Mucosa of descending colon (tissue), 3 donors: ENCODE measurements around the gene GLCE. TPM values are rescaled to one million over a fixed set of nuclear protein-coding genes. Genes with fewer than 3 reads are reported as not detected.

Source experiments
- ATAC-seq: fragments of 200-7000 bp; cut with Tn5 transposase; one replicate; pipeline ENCODE4 v1.9.1; 2020; ENCODE audit warnings: mild to moderate bottlenecking, moderate library complexity
- DNase-seq, 3 donors: peaks; one replicate each; pipeline ENCODE4 v3.0.0-alpha.2; 2020
- H3K36me3 ChIP-seq: fragments of 200-600 bp; one replicate; pipeline ENCODE4 v1.8.0; 2021; ENCODE audit warnings: low read depth, mild to moderate bottlenecking
- H3K4me1 ChIP-seq: fragments of 200-600 bp; one replicate; pipeline ENCODE4 v1.8.0; 2021; ENCODE audit warnings: low read depth, mild to moderate bottlenecking
- H3K4me3 ChIP-seq: fragments of 200-600 bp; one replicate; pipeline ENCODE4 v1.8.0; 2021; ENCODE audit warnings: mild to moderate bottlenecking
- H3K9me3 ChIP-seq: fragments of 200-600 bp; one replicate; pipeline ENCODE4 v1.8.0; 2021; ENCODE audit warnings: mild to moderate bottlenecking
- intact Hi-C, 2 donors: fragments of 100-400 bp; cut with DNase I in 1 of 2; cut with micrococcal nuclease in 1 of 2; formaldehyde crosslinking; loops; one replicate each; pipeline versions ENCODE4 v1.11.0 to v1.11.1; 2022; cut with DNase I, micrococcal nuclease
- total RNA-seq, 3 donors: library from RNA; stranded (reverse); fragmentation: NEBNext Ultra II Directional in 2 of 3; extraction: Animal tissue kit (Norgen Biotek cat#: 25700) in 2 of 3; gene quantifications; one replicate each; pipeline versions ENCODE4 v1.2.1 to v1.2.4, GENCODE V29; 2021 to 2023
- TF ChIP-seq, protein P1 (sequence below): fragments of 200-600 bp; IDR thresholded peaks from one replicate; pipeline ENCODE4 v1.8.0; 2022; ENCODE audit warnings: antibody characterized with exemption, mild to moderate bottlenecking
- donor health status: DM: no; HTN: no; CAD: no; lungs with moderate emphysema.
- donor health status: DM: no; HTN: no; CAD: no.
- donor health status: DM: no; HTN: yes; CAD: no.

Gene GLCE
- total RNA-seq, 3 donors from 2014 or later = 17.7 to 36.4 (median 32.3) TPM

DNA sequence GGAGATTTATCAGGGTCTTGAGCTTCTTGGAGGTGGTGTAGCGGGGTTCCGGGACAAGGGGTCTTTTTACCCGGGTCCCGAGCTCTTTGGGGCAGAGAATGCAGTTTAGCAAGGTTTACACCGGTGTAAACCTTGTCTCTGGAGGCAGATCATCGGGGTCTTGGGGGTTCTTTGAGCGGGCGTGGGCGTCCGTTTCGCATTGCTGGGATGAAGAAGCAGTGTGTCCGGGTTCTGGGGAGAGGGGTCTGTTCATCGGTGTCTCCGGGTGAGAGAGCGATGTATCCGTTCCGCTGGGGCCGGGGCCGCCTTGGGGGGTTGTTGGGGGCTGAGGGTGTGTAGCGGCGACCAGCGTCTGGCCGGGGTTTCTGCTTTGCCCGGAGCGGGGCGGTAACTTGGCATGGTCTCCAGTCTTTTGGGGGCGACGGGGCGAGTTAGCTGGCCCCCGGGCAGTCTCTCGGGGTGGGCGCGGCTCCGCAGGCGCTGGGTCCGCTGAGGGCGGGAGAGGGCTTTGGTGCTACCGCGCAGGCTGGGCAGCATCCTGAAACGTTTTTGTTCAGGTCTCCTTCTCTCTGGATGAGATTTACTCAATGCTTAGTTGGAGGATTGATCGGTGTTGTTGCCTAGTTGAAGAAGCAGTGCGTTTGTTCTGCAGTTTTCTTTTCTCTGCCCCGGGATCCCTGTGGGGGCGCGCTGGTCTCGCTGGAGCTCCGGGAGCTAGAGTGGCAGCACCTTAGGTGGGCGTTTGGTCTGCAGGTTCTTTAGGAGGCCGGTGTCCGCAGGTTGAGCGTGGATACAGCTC, 843 bp downstream of the GLCE start:
- ATAC-seq (peak; percentile 4), DNase-seq (peak; percentile 60 to 69 (median 67))
- H3K4me3 ChIP-seq = peak overlapping the region; percentile 76
- H3K4me1 ChIP-seq = peaks cover 9% of the 10 kb centered on the region
- TF ChIP-seq, protein P1, sequence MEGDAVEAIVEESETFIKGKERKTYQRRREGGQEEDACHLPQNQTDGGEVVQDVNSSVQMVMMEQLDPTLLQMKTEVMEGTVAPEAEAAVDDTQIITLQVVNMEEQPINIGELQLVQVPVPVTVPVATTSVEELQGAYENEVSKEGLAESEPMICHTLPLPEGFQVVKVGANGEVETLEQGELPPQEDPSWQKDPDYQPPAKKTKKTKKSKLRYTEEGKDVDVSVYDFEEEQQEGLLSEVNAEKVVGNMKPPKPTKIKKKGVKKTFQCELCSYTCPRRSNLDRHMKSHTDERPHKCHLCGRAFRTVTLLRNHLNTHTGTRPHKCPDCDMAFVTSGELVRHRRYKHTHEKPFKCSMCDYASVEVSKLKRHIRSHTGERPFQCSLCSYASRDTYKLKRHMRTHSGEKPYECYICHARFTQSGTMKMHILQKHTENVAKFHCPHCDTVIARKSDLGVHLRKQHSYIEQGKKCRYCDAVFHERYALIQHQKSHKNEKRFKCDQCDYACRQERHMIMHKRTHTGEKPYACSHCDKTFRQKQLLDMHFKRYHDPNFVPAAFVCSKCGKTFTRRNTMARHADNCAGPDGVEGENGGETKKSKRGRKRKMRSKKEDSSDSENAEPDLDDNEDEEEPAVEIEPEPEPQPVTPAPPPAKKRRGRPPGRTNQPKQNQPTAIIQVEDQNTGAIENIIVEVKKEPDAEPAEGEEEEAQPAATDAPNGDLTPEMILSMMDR = no peak
- H3K36me3 ChIP-seq = no peaks in the 10 kb centered on the region
- no peaks in the 10 kb centered on the region for H3K9me3 ChIP-seq
- intact Hi-C loops = loop anchor here in 1 of 2 donors (10.0 kb wide), 1 partner anchor 64 kb away; no protein-coding TSS in a partner anchor

DNA sequence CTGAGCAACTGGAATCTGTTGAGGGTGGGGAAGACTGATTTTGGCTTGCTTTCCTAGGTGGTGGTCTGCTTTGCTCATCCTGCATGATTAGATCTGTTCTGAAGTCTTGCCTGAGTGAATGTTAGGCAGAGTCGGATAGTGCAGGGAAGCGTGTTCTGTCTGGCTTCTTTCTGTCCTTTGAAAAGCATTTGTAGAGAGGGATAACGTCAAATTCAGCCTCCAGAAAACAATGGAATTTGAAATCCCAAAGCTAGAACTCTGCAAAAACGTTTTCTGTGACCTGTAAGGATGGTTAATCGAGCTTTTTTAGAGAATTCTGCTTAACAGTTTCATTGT, 1.4 kb downstream of the GLCE start:
- TF ChIP-seq, protein P1 = no peak
- DNase-seq (no peak), ATAC-seq (no peak)
- H3K36me3 ChIP-seq = no peaks in the 10 kb centered on the region
- peak overlapping the region; percentile 76 for H3K4me3 ChIP-seq
- intact Hi-C loops = loop anchor here in 1 of 2 donors (10.0 kb wide), 1 partner anchor 63 kb away; no protein-coding TSS in a partner anchor
- H3K4me1 ChIP-seq = peaks cover 9% of the 10 kb centered on the region
- H3K9me3 ChIP-seq = no peaks in the 10 kb centered on the region

DNA sequence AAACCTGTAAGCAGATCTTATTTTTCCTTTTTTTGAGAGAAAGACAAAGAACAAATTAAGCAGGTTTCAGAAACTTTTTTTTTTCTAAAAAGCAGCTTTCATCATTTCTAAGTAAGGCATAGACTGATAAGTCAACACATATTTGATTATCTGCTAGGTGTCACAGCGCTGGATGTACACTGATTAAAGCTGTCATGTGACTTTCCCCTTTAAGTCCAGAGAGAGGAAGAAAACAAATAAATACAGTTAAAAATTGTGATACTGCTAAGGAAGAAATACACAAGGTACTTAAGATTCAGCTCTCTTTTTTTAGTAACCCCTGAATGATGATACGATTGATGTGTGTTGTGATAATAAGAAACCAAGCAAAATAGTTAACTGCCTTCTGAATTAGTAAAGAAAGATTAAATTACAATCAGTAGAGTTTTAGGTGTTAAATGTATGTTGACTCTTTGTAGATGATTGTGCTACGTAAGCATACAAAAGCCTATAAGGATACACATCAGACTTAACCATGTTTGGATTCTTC, 2.8 kb downstream of the GLCE start:
- no peak for DNase-seq
- intact Hi-C loops = loop anchor here in 1 of 2 donors (10.0 kb wide), 1 partner anchor 62 kb away; no protein-coding TSS in a partner anchor
- Histone ChIP-seq H3K36me3 (no peaks in the 10 kb centered on the region), H3K4me3 (no peak overlapping the region), H3K9me3 (no peaks in the 10 kb centered on the region), H3K4me1 (peaks cover 9% of the 10 kb centered on the region)
- TF ChIP-seq, protein P1 = no peak
- ATAC-seq = no peak

DNA sequence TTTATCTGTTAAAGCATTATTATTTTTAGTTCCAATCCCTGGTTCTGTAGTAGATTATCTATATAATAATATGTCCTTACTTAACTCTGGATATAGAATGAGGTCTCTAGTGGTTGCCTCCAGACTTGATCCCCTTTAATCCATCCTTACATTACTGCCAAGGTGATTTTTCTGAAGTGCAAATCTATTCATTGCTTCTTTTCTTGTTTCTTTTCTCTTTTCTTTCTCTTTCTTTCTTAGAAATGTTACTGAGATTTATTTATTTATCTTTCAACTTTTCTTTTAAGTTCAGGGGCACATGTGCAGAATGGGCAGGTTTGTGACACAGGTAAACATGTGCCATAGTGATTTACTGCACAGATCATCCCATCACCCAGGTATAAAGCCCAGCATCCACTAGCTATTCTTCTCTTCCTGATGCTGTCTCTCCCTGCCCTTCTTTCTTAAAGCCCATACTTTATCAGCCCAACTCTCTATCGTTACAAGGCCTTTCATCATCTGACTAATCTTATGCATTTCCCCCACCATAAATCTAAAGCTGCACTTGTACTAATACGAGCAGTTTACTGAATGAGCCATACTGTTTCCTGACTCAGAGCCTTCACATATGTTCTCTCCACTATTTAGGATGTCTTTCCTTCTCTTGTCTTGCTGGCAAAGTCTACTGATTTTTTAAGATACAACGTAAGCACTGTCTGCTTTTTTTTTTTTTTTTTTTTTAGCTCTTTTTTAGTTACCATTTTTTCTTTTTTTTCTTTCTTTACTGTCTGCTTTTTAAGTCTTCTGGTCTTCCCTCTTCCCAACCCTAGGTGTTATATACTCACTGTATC, 4.6 kb downstream of the GLCE start:
- Histone ChIP-seq H3K9me3 (no peaks in the 10 kb centered on the region), H3K36me3 (no peaks in the 10 kb centered on the region), H3K4me3 (no peak overlapping the region), H3K4me1 (peaks cover 4% of the 10 kb centered on the region)
- ATAC-seq (no peak), DNase-seq (no peak)
- intact Hi-C loops = loop anchor here in 1 of 2 donors (10.0 kb wide), 1 partner anchor 60 kb away; no protein-coding TSS in a partner anchor
- TF ChIP-seq, protein P1 = no peak

DNA sequence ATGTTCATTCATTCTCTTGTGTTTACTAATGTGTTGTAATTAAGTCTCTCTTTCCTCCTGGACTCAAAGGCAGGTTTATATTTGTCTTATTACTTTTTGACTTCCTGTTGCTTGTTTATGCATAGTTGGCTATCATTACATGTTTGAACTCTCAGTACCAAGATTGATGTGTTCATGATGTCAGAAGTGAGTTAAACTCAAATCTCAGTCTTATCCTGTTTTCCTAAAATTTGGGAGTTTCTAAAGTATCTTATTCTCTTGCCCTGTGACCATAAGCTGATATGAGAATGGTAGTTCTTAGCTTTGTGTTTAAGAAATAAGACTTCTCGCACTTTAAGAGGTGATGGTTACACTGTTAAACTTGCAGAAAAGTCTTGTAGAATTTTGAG, 5.2 kb downstream of the GLCE start:
- H3K4me3 ChIP-seq = no peak overlapping the region
- H3K4me1 ChIP-seq = peaks cover 4% of the 10 kb centered on the region
- H3K9me3 ChIP-seq = no peaks in the 10 kb centered on the region
- ATAC-seq = no peak
- intact Hi-C loops = loop anchor here in 1 of 2 donors (10.0 kb wide), 1 partner anchor 59 kb away; no protein-coding TSS in a partner anchor
- DNase-seq = no peak
- no peaks in the 10 kb centered on the region for H3K36me3 ChIP-seq
- TF ChIP-seq, protein P1 = no peak
